Suppressor macrophage treated with lipopolysaccharide for 4 hours (primary cell): ENCODE results near the gene CRELD2.

Source experiments
- DNase-seq: peaks from one replicate; pipeline ENCODE4 v3.0.0-alpha.2; 2020

CRELD2 gene

GRCh38 chr22:49933236-49934159, 15.1 kb downstream of the CRELD2 start:
- DNase-seq, result no peak

GRCh38 chr22:49934160-49934890, 15.9 kb downstream of the CRELD2 start:
- DNase-seq, result peak; percentile 64

- DNase-seq, result peak; percentile 95
Measured at GRCh38 chr22:49934891-49935557, 16.6 kb downstream of the CRELD2 start.

- peak; percentile 93 for DNase-seq
Measured at GRCh38 chr22:49935561-49935960, 17.1 kb downstream of the CRELD2 start.

GRCh38 chr22:49936018-49936972, 17.9 kb downstream of the CRELD2 start:
- peak; percentile 100 for DNase-seq

- no peak for DNase-seq
Measured at GRCh38 chr22:49936973-49937757, 18.7 kb downstream of the CRELD2 start.

- DNase-seq, result no peak
Measured at GRCh38 chr22:49937758-49938564, 19.5 kb downstream of the CRELD2 start.

- no peak for DNase-seq
Measured at GRCh38 chr22:49938565-49939136, 20.2 kb downstream of the CRELD2 start.

- DNase-seq, result no peak
Measured at GRCh38 chr22:49941507-49942316, 23.3 kb downstream of the CRELD2 start.

- DNase-seq, result no peak
Measured at GRCh38 chr22:49942565-49943404, 24.4 kb downstream of the CRELD2 start.

- no peak for DNase-seq
Measured at GRCh38 chr22:49943405-49943765, 25.0 kb downstream of the CRELD2 start.

GRCh38 chr22:49943771-49944398, 25.5 kb downstream of the CRELD2 start:
- DNase-seq, result no peak

- DNase-seq, result no peak
Measured at GRCh38 chr22:49944399-49944891, 26.0 kb downstream of the CRELD2 start.

- DNase-seq, result peak; percentile 42
Measured at GRCh38 chr22:49945042-49945794, 26.8 kb downstream of the CRELD2 start.

- DNase-seq, result no peak
Measured at GRCh38 chr22:49946612-49947295, 28.3 kb downstream of the CRELD2 start.

GRCh38 chr22:49947296-49947622, 28.8 kb downstream of the CRELD2 start:
- no peak for DNase-seq
